KMS-11 (cell line): ENCODE results near the gene WNT11.

Experiments used
- H2AFZ ChIP-seq: fragments of 200-600 bp; sonication (generic); 2 replicates; pipeline ENCODE4 v1.6.1; 2016; ENCODE audit warnings: antibody characterized with exemption, mixed run types, low read depth
- H3K27ac ChIP-seq: fragments of 200-600 bp; sonication (generic); 2 replicates; pipeline ENCODE4 v1.6.1; 2016; ENCODE audit warnings: mild to moderate bottlenecking, mixed run types
- H3K27me3 ChIP-seq: fragments of 200-600 bp; sonication (generic); 2 replicates; pipeline ENCODE4 v1.6.1; 2017; ENCODE audit warnings: mild to moderate bottlenecking, low read depth, mixed run types, moderate library complexity; ENCODE audit not compliant: insufficient read depth
- H3K36me3 ChIP-seq: fragments of 200-600 bp; sonication (generic); 2 replicates; pipeline ENCODE4 v1.6.1; 2017; ENCODE audit warnings: mild to moderate bottlenecking, mixed run types; ENCODE audit not compliant: insufficient read depth
- H3K4me1 ChIP-seq: fragments of 200-600 bp; sonication (generic); 2 replicates; pipeline ENCODE4 v1.6.1; 2016; ENCODE audit warnings: mild to moderate bottlenecking, low read depth, mixed run types; ENCODE audit not compliant: poor library complexity, severe bottlenecking
- H3K4me2 ChIP-seq: fragments of 200-600 bp; sonication (generic); 2 replicates; pipeline ENCODE4 v1.7.0; 2016; ENCODE audit warnings: mild to moderate bottlenecking, mixed run types
- H3K4me3 ChIP-seq: fragments of 200-600 bp; sonication (generic); IDR thresholded peaks from 2 replicates; pipeline ENCODE4 v1.6.1; 2017; ENCODE audit warnings: low read depth, low read length, mixed read lengths; ENCODE audit not compliant: insufficient read depth
- H3K79me2 ChIP-seq: fragments of 200-600 bp; sonication (generic); 2 replicates; pipeline ENCODE4 v1.6.1; 2016; ENCODE audit warnings: low read depth, mixed run types; ENCODE audit not compliant: insufficient read depth
- H3K9ac ChIP-seq: fragments of 200-600 bp; sonication (generic); 2 replicates; pipeline ENCODE4 v1.6.1; 2016; ENCODE audit warnings: mild to moderate bottlenecking, mixed run types
- H4K20me1 ChIP-seq: fragments of 200-600 bp; sonication (generic); 2 replicates; pipeline ENCODE4 v1.6.1; 2016; ENCODE audit warnings: mild to moderate bottlenecking, mixed run types; ENCODE audit not compliant: insufficient read depth
- TF ChIP-seq, protein P1 (sequence below): fragments of 200-600 bp; sonication (generic); conservative IDR thresholded peaks from 2 replicates; pipeline ENCODE4 v1.6.1; 2017; ENCODE audit warnings: low read depth, mild to moderate bottlenecking, antibody characterized with exemption, low read length, moderate library complexity, mixed read lengths

Gene WNT11

DNA sequence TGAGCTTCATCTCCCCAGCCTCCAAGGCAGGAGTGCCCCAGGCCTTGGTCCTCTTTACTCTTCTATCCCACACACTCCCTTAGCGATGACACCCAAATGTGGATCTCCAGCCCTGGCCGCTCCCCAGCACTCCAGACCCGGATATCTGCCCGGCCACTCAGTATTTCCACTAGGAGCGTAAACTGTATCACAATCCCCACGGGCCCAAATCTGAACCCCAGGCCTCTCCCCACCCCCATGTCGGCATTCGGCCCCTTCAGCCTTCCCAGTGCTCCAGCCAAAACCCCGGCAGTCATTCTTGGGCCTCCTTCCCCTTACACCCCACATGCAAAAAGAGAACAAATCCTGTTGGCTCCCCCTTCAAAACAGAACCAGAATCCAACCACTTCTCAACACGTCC is 20.8 kb downstream of the WNT11 start:
- no peak overlapping the region for H3K4me2 ChIP-seq
- no peak overlapping the region for H2AFZ ChIP-seq
- H3K4me1 ChIP-seq = no peaks in the 10 kb centered on the region
- no peaks in the 10 kb centered on the region for H3K36me3 ChIP-seq
- H4K20me1 ChIP-seq = no peaks in the 10 kb centered on the region
- no peaks in the 10 kb centered on the region for H3K27me3 ChIP-seq
- H3K27ac ChIP-seq = no peak overlapping the region
- no peaks in the 10 kb centered on the region for H3K79me2 ChIP-seq
- H3K9ac ChIP-seq = no peak overlapping the region
- TF ChIP-seq, protein P1, sequence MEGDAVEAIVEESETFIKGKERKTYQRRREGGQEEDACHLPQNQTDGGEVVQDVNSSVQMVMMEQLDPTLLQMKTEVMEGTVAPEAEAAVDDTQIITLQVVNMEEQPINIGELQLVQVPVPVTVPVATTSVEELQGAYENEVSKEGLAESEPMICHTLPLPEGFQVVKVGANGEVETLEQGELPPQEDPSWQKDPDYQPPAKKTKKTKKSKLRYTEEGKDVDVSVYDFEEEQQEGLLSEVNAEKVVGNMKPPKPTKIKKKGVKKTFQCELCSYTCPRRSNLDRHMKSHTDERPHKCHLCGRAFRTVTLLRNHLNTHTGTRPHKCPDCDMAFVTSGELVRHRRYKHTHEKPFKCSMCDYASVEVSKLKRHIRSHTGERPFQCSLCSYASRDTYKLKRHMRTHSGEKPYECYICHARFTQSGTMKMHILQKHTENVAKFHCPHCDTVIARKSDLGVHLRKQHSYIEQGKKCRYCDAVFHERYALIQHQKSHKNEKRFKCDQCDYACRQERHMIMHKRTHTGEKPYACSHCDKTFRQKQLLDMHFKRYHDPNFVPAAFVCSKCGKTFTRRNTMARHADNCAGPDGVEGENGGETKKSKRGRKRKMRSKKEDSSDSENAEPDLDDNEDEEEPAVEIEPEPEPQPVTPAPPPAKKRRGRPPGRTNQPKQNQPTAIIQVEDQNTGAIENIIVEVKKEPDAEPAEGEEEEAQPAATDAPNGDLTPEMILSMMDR = no peak
- H3K4me3 ChIP-seq = no peak overlapping the region

GRCh38 chr11:76184551-76184993 is 21.7 kb downstream of the WNT11 start:
- Histone ChIP-seq H3K27me3 (no peaks in the 10 kb centered on the region), H3K9ac (no peak overlapping the region), H2AFZ (no peak overlapping the region), H4K20me1 (no peaks in the 10 kb centered on the region), H3K36me3 (no peaks in the 10 kb centered on the region), H3K4me1 (no peaks in the 10 kb centered on the region), H3K4me3 (no peak overlapping the region), H3K27ac (no peak overlapping the region), H3K79me2 (no peaks in the 10 kb centered on the region), H3K4me2 (no peak overlapping the region)
- TF ChIP-seq, protein P1 = no peak

GRCh38 chr11:76181371-76181770 is 24.9 kb downstream of the WNT11 start:
- Histone ChIP-seq H3K79me2 (no peaks in the 10 kb centered on the region), H3K4me1 (no peaks in the 10 kb centered on the region), H2AFZ (no peak overlapping the region), H3K36me3 (no peaks in the 10 kb centered on the region), H4K20me1 (no peaks in the 10 kb centered on the region), H3K27me3 (no peaks in the 10 kb centered on the region), H3K9ac (no peak overlapping the region), H3K4me3 (no peak overlapping the region), H3K27ac (no peak overlapping the region), H3K4me2 (no peak overlapping the region)
- TF ChIP-seq, protein P1 = no peak

- TF ChIP-seq, protein P1 = no peak
- H3K27ac ChIP-seq = no peak overlapping the region
- H3K4me2 ChIP-seq = no peak overlapping the region
- no peaks in the 10 kb centered on the region for H3K27me3 ChIP-seq
- no peaks in the 10 kb centered on the region for H3K79me2 ChIP-seq
- H3K4me1 ChIP-seq = peaks cover 6% of the 10 kb centered on the region
- H3K9ac ChIP-seq = no peak overlapping the region
- no peaks in the 10 kb centered on the region for H4K20me1 ChIP-seq
- H2AFZ ChIP-seq = no peak overlapping the region
- no peaks in the 10 kb centered on the region for H3K36me3 ChIP-seq
- H3K4me3 ChIP-seq = no peak overlapping the region
Measured at GRCh38 chr11:76179147-76179546, 27.2 kb downstream of the WNT11 start.
